H4 (cell line): ENCODE results near the gene HMOX1. TPM values are rescaled to one million over a fixed set of nuclear protein-coding genes. Genes with fewer than 3 reads are reported as not detected.

Experiments
- DNase-seq: peaks from one replicate; pipeline ENCODE4 v3.0.0-alpha.2; 2015; ENCODE audit warnings: low spot score
- total RNA-seq: library from RNA; depleted of rRNA; stranded (reverse); fragments of >200 nt; shearing (Covaris generic); gene quantifications from 2 replicates; pipeline ENCODE4 v1.2.3, GENCODE V29; 2014

Gene HMOX1
- total RNA-seq, 1 experiment from 2014 or later, result 49.2 TPM

- DNase-seq, result peak; percentile 72
Measured at GRCh38 chr22:35350539-35351503, 30.1 kb upstream of the HMOX1 start.

DNA sequence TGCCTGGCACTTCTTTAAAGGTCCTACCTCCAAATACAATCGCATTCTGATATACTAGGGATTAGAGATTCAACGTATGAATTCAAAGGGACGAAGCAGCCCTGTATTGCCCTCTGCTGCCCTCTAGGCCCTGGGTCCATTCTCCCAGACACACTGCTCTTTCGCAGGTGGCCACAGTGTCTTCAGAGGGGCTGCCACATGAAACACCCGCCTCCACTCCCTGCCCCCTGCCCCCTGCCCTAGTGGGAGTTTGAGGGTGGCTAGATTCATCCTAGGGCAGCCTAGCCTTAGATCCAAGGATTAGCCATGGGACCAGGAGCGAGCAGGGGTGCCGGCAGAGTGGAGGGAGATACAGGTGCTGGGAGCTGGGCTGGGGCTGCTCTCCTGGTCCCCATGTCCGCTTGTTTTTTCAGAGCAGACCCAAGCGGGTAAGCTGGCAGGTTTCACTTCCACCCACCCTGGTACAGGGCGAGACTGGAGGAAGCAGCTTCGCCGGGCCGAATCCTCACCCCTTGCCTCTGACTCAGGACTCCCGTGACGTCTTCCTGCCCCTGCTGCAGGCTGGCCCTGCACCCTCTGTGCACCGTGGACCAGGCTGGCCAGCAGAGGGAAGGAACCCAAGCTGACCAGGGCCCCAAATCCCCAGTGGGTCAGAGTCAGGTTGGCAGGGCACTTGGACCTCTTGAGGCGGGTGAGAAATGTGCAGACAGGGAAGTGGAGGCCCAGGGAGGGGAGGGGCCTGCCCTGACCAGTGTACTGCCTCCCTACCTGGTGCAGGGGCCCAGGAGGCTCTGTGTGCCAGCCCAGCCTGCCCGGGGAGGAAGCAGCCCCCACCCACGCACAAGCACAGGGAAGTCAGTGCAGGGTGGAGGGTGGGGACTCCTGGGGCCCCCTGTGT is 28.4 kb upstream of the HMOX1 start:
- no peak for DNase-seq

- DNase-seq, result no peak
Measured at GRCh38 chr22:35353318-35353717, 27.6 kb upstream of the HMOX1 start.

- no peak for DNase-seq
Measured at GRCh38 chr22:35354068-35354467, 26.8 kb upstream of the HMOX1 start.

DNA sequence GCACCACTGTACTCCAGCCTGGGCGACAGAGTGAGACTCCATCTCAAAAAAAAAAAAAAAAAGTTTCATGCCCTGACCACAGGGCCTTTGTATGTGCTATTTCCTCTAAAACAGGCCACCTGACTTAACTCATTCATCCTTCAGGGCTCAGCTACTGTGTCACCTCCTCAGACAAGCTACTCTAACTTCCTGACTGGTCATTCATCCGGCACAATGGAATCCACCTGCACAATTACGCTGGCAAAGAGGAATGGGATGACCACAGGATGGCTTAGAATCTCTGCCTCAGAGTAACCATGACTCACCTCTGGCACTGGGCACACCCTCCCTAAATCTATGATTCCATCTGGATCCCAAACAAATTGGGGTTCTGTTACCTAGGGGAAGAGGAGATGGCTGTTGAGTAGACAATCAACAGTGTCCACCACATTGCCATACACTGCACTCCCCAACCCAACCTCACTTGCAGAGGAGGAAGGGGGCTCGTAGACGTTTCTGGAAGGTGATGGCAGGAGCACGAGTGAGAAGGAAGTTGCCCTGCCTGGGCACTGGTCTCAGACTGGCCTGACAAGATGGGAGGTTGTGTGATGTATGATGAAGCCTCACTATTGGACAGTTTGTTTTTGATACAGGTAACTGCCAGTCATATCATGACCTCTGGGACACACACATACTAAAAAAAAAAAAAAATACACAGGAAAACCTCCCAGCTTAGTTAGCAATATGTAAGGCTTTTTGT is 22.8 kb upstream of the HMOX1 start:
- DNase-seq, result peak; percentile 19

GRCh38 chr22:35359380-35360065 is 21.4 kb upstream of the HMOX1 start:
- DNase-seq, result no peak

- no peak for DNase-seq
Measured at GRCh38 chr22:35361001-35361558, 19.8 kb upstream of the HMOX1 start.

DNA sequence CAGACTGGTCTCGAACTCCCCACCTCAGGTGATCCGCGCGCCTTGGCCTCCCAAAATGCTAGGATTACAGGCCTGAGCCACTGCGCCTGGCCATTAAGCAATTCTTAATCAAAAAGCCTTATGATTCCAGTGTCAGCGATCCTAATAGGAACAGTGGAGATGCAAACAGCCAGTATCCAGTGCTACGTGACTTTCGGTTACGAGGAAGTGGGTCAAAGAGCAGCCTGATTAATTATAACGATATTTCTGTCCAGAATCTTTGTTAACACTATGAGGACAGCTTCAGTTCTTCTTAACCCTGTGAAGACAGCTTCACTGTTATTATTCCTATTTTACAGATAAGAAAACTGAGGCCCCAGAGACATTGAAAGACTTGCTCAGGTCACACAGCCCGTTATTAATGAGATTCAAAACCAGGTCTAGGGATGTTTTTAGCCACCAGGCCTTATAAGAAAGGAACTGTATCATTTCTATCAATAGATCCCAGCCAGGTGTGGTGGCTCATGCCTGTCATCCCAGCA is 17.3 kb upstream of the HMOX1 start:
- DNase-seq, result no peak

DNA sequence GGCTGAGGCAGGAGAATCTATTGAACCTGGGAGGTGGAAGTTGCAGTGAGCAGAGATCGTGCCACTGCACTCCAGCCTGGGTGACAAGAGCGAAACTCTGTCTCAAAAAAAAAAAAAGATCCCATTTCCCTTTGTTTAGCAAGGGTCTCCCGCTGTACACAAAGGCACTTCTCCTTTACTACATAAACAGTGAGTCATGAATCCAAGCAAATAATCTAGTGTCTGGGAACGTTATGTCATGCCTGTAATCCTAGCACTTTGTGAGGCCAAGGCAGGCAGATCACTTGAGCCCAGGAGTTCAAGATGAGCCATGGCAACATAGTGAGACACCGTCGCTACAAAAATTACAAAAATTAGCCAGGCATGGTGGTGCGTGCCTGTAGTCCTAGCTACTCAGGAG is 16.7 kb upstream of the HMOX1 start:
- DNase-seq, result peak; percentile 90

DNA sequence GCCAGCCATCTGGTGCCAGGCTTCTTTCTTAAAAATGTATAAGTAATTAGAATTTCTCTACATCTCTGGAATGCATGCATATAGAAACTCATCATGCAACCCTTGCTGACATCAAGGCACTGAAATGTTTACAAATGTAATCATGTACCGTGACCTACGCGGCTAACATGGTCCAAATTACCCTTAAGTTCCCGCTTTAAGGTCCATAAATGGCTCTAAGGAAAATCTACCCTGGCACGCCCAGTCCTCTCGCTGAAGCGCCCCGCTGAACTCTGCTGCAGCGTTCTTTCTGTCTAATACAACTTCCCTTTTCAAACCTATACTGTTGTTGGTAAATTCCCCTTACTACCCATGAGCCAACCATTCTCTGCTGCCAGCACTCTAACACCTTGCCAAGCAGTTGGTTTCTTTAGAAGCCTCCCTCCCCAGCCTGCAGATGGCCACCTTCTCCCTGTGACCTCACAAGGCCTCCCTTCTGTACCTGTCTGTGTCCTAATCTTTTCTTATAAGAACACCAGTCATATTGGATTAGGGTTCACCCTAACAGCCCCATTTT is 13.5 kb upstream of the HMOX1 start:
- DNase-seq, result no peak

GRCh38 chr22:35368386-35368785 is 12.5 kb upstream of the HMOX1 start:
- no peak for DNase-seq

GRCh38 chr22:35369996-35370395 is 10.9 kb upstream of the HMOX1 start:
- no peak for DNase-seq

- DNase-seq, result no peak
Measured at GRCh38 chr22:35373781-35374180, 7.1 kb upstream of the HMOX1 start.

DNA sequence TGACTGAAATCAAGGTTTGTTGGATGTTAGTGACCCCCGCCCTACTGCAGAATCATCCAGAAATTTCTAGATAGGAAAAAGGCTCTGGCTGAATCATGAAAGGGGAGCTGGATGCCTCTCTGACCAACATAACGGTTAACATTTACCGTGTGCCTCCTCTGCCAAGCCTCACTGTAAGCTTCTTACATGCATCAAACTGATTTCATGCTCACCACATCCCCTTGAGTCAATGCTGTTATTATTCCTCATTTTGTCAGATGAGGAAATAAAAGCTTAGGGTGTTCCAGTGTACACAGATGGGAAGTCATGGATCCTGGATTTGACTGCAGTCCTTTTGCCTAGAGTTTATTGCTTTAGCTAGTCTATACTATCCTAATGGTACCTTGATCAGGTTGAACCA is 5.9 kb upstream of the HMOX1 start:
- DNase-seq, result no peak

- DNase-seq, result no peak
Measured at GRCh38 chr22:35375526-35375925, 5.4 kb upstream of the HMOX1 start.

DNA sequence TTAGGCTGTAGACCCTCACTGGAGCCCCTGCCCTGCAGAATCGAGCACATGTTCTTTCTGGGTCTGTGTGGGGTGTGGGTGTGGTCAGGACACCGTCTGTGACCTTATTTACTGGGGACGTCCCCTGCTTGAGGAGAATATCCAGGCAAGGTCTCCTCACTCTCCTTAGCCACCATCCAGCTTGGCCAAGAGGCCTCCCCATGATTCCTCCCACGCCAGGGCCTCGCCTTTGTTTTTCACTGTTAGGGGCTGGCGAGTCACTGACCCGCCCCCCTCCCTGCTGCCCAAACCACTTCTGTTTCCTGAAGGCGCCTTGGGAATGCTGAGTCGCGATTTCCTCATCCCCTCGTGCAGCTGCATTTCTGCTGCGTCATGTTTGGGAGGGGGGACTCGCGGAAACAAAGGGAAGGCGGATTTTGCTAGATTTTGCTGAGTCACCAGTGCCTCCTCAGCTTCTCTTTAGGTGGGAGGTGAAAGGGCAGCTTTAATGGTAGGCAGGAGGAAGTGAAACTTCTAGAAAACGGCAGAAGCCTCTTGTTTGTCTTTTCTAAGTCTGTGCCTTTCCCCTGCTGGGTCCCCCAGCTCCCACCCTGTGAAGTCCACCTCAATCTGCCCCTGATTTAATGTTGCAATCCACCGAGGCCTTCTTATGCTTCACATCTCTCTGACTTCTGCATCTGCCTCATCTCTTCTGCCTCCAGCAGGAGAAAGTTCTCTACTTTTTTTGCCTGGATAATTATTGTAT is 4.0 kb upstream of the HMOX1 start:
- DNase-seq, result peak; percentile 95

- no peak for DNase-seq
Measured at GRCh38 chr22:35377735-35378134, 3.2 kb upstream of the HMOX1 start.

DNA sequence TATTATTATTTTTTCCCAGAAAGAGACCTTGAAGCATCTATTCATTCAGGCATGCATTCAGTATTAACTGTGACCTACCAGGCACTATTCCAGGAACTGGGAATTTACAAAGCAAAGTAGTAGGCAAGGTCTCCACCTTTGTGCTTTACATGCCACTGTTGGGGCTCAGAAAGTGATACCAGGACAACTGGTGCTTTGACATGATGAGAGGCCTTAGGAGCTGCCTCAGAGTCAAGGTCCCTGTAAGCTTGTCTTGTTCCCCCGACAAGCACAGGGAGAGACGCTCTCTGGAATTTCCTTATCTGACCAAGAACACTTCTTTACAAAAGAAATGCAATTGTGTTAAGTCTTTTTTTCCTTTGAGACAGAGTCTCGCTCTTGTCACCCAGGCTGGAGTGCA is 2.3 kb upstream of the HMOX1 start:
- no peak for DNase-seq

DNA sequence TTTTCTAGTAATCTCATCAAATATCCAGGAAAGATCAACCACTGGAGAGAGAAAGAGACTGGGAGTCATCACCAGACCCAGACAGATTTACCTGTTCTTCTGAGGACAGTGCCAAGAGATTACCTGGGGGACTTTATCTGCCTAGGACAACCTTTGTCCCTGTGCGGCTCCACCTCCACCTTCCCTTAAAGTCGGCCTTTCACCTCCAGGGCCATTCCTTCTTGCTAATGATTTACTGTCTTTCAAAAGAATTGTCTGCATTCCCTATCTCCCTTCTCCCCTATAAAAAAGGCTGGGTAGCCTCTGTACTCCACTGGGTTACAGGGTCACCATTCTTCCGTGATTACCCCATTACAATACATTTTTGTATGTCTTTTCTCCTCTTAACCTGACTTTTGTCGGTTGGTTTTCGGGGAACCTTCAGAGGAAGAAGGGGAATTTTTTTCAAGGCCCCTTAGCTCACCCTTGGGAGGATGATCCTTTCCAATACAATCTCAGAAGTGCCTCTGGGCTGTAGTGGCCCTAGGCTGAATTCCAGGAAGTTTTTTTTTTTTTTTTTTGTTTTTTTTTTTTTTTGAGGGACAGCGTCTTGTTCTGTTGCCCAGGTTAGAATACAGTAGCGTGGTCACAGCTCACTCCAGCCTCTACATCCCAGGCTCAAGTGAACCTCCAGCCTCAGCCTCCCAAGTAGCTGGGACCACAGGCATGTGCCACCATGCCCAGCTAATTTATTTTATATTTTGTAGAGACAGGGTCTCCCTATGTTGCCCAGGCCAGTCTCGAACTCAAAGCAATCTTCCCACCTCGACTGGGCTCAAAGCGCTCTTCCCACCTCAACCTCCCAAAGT is 1.5 kb upstream of the HMOX1 start:
- no peak for DNase-seq
